HG03045 (cell line): ENCODE results near the gene KLC4.
A peak's percentile ranks its signal among the peaks of the same experiment; 100 is the strongest.

Source experiments
- ATAC-seq: cut with Tn5 transposase; IDR thresholded peaks from one replicate; pipeline ENCODE4 v1.9.1; 2021; ENCODE audit warnings: mild to moderate bottlenecking, moderate library complexity; ENCODE audit not compliant: unreplicated experiment

The KLC4 gene

GRCh38 chr6:43059168-43060033, at the start of gene KLC4, which contains the start of gene MRPL2:
TSS of gene KLC4 (plus strand) at chr6:43059631. CDS start at chr6:43061336, 1,705 bp downstream.
TSS of gene MRPL2 (minus strand) at chr6:43059434. CDS start at chr6:43059381, 53 bp downstream.
- ATAC-seq: peak; percentile 91

DNA sequence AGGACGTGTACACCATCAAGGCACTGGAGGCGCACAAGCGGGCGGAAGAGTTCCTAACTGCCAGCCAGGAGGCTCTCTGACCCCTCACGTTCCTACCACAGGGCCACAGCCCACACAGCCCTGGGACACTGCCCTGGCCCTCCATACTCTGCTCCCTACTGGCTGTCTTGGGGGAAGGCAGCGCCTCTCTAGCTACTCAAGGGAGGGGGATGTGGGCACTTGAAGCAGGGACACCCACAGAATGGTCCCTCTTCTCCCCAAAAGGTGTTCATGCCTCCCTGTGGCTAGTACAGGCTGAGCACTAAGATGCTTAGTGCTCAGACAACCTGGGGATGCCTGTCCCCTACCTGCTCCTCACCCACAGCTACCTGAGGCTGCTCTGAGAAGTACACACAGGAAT, 48.2 kb upstream of the KLC4 start:
- ATAC-seq: no peak

DNA sequence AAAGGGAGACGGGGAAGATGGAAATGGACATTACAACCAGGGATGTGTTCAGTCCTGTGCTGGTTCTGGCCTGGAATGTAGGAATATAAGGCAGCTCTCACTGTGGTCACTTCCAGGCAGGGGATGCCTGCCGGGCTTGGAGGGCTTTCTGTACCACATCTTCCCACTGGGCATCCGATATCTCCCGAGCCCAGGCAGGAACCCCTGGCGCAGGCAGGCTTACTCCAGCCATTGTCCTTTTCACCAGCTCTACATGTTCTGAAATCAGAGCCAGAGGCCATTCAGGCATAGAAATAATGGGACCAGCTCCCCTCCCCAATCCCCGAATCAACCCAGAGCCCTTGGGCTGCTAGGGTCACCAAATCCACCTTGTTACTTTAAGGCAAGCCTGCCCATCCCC, 47.1 kb upstream of the KLC4 start:
- no peak for ATAC-seq

DNA sequence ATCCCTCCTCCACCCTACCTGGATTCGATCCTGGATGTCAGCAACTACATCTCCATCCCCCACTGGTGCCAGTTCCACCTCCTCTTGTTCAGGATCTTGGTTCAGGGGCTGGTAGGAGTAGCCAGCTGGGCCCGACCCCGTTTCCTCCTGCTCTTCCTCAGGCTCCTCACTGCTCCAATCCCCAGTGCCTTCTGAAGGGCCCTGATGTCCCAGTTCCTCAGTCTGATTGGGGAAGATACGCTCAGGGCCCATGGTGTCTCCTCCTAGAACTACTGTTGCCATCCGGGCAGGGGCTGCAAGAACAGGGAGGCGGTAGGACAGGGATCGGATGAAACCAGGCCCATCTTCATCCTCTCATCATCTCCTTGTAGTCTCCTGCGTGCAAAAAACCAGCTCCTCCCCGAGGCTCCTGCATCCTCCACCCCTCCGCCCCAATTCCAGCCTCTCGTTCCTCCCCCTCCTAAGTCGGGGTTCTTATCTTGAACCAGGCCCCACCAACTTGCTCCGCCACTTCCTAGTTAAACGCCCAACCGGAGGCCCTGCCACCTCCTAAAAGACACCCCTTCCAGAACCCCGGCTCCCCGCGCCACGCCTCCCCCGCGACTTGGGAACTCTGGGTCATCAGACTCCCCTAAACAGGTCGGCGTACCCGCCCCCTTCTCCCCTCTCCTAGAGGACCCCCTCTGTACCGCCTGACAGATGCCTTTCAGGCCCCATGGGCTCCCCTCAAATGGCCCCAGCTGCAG, 46.2 kb upstream of the KLC4 start:
- ATAC-seq: no peak

DNA sequence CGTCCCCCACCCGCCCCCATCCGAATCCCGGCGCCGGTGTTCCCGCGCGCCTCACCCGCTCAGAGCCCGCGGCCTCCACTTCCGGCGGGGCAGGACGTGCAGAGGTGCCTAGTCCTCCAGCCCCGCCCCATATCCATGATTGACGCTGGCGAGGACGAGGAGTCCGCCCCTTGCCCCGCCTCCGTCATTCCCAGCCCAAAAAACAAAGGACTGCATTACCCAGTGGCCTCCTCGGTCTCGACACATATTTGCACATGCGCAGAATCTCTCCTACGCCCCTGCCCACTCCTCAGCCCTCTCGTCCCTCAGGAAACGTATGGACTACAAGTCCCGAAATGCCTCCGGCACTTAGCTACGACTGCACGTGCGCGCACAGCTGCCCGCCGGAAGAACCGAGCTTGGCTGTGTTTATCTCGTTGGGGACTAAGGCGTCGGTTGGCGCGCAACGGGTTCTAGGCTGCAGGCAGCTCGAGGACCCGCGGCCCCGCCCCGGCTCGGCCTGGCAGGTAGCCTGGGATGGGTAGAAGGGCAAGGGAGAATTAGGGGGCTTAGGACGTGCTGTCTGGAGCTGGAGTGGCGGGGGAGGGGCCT, 45.5 kb upstream of the KLC4 start, which contains the start of the genes KLHDC3 and MEA1:
Gene KLHDC3, plus strand, starts transcription at position 407 of the 591 bp plus-strand sequence. CDS start 2,944 bp downstream, outside the sequence.
Gene MEA1, minus strand, starts transcription at position 104 of the 591 bp plus-strand sequence. CDS start 133 bp downstream, outside the sequence.
- ATAC-seq: peak; percentile 89

- ATAC-seq: no peak
These were observed 45.0 kb upstream of the KLC4 start for GRCh38 chr6:43014434-43014909.

GRCh38 chr6:43016176-43016942, 43.1 kb upstream of the KLC4 start:
- no peak for ATAC-seq

DNA sequence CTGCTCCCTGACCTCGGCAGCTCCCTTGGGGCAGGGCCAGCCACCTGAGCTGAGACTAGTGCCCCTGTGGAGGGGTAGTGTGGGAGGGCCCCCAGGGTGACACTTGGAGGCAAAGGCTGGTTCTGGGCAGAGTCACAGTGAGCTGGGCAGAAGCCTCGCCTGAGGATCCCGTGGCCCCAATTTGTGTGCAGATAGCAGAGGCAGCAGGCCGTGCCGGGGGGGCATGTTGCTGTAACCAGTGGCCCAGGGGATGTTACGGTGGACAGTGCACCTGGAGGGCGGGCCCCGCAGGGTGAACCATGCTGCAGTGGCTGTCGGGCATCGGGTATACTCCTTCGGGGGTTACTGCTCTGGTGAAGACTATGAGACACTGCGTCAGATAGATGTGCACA, 42.5 kb upstream of the KLC4 start:
- no peak for ATAC-seq

GRCh38 chr6:43019152-43019551, 40.3 kb upstream of the KLC4 start:
- ATAC-seq: no peak

GRCh38 chr6:43020052-43020705, 39.3 kb upstream of the KLC4 start:
- no peak for ATAC-seq

GRCh38 chr6:43020847-43021246, 38.6 kb upstream of the KLC4 start:
- ATAC-seq: no peak

GRCh38 chr6:43021270-43022047, 38.0 kb upstream of the KLC4 start, which contains the start of gene RRP36:
TSS of gene RRP36 (plus strand) at chr6:43021623. CDS start at chr6:43021655, 32 bp downstream.
- peak; percentile 84 for ATAC-seq

DNA sequence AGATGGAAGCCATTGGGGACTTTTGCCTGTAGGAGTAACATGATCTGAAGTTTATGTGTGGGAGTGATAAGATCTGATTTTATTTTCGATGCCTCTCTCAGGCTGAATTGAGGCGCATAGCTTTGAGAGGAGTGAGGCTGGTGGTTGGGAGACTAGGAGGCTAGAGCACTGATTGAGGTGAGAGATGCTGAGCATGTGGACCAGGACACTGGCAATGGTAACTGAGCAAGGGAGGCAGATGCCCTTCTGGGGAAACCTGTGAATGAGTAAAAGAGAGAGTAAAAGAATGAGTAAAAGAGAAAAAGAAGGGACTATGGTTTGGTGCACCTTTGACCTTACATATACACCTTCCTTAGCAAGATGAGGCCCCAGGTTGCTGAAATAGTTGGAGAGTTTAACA, 35.0 kb upstream of the KLC4 start:
- no peak for ATAC-seq

DNA sequence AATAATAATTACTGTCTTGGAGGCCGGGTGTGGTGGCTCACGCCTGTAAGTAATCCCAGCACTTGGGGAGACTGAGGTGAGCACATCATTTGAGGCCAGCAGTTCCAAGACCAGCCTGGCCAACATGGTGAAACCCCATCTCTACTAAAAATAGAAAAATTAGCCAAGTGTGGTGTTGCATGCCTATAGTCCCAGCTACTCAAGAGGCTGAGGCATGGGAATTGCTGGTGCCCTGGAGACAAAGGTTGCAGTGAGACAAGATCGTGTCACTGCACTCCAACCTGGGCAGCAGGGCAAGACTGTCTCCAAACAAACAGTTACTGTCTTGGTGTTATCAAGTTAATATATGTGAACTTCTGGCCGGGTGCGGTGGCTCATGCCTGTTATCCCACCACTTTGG, 33.1 kb upstream of the KLC4 start:
- no peak for ATAC-seq

GRCh38 chr6:43029120-43029519, 30.3 kb upstream of the KLC4 start:
- no peak for ATAC-seq

DNA sequence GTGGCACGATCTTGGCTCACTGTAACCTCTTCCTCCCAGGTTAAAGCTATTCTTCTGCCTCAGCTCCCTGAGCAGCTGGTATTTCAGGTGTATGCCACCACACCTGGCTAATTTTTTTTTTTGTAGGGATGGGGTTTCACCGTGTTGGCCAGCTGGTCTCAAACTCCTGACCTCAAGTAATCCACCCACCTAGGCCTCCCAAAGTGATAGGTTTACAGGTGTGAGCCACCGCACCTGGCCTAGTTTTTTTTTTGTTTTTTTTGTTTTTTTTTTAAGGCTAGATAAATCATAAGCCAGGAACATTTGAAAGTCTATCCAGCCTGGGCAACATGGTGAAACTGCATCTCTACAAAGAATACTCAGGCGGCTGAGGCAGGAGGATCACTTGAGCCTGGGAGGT, 27.1 kb upstream of the KLC4 start:
- no peak for ATAC-seq

GRCh38 chr6:43033496-43034189, 25.8 kb upstream of the KLC4 start:
- ATAC-seq: no peak

- no peak for ATAC-seq
These were observed 25.3 kb upstream of the KLC4 start for GRCh38 chr6:43034190-43034525.
